Right renal cortex interstitium (tissue), 3 donors: ENCODE measurements around the gene RAB40B. TPM values are rescaled to one million over a fixed set of nuclear protein-coding genes. Genes with fewer than 3 reads are reported as not detected.
"Not testable (repeated sequence)": the region's sequence is repeated elsewhere in the genome, so short reads cannot be mapped to it uniquely, and the experiment has no call there.

Experiments
- DNase-seq, 3 donors: peaks; one replicate each; pipeline ENCODE4 v3.0.0-alpha.2; 2013; ENCODE audit warnings: low read depth in 3 of 3, low spot score in 2 of 3
- polyA plus RNA-seq, 3 donors: library from polyadenylated mRNA; unstranded; fragments of 120-200 nt; gene quantifications; one replicate each; pipeline ENCODE4 v1.2.1, GENCODE V29; 2013; ENCODE audit not compliant: insufficient read length in 3 of 3

The RAB40B gene
- polyA plus RNA-seq, 3 donors: 15.1 to 17.4 (median 17.2) TPM

- not testable (repeated sequence) for DNase-seq
These were observed 43.9 kb downstream of the RAB40B start for GRCh38 chr17:82654611-82655010.

GRCh38 chr17:82653651-82654528 lies 44.6 kb downstream of the RAB40B start:
- DNase-seq: no peak

GRCh38 chr17:82650723-82651122 lies 47.8 kb downstream of the RAB40B start:
- no peak for DNase-seq

- no peak for DNase-seq
These were observed 48.8 kb downstream of the RAB40B start for GRCh38 chr17:82649501-82650261.

GRCh38 chr17:82648742-82649331 lies 49.7 kb downstream of the RAB40B start:
- DNase-seq: no peak

GRCh38 chr17:82648165-82648668 lies 50.3 kb downstream of the RAB40B start, which contains the start of gene WDR45B:
Gene WDR45B (minus strand): TSS chr17:82648444. CDS start chr17:82648340, 104 bp downstream.
- DNase-seq: peak; percentile 79 to 90 (median 86)

- no peak for DNase-seq
These were observed 50.8 kb downstream of the RAB40B start for GRCh38 chr17:82647593-82648164.

GRCh38 chr17:82645516-82645915 lies 53.0 kb downstream of the RAB40B start:
- no peak for DNase-seq

- DNase-seq: no peak
These were observed 54.4 kb downstream of the RAB40B start for GRCh38 chr17:82644148-82644547.

- DNase-seq: no peak
These were observed 56.5 kb downstream of the RAB40B start for GRCh38 chr17:82642022-82642421.

GRCh38 chr17:82640036-82640435 lies 58.5 kb downstream of the RAB40B start:
- no peak for DNase-seq

- no peak for DNase-seq
These were observed 58.9 kb downstream of the RAB40B start for GRCh38 chr17:82639628-82640027.

GRCh38 chr17:82638183-82638773 lies 60.2 kb downstream of the RAB40B start:
- DNase-seq: no peak

GRCh38 chr17:82636626-82637598 lies 61.6 kb downstream of the RAB40B start:
- no peak for DNase-seq

GRCh38 chr17:82633343-82633742 lies 65.2 kb downstream of the RAB40B start:
- DNase-seq: no peak

GRCh38 chr17:82632451-82632850 lies 66.0 kb downstream of the RAB40B start:
- no peak for DNase-seq

GRCh38 chr17:82631544-82631943 lies 67.0 kb downstream of the RAB40B start:
- no peak for DNase-seq

GRCh38 chr17:82630212-82630611 lies 68.3 kb downstream of the RAB40B start:
- no peak for DNase-seq

- no peak for DNase-seq
These were observed 68.8 kb downstream of the RAB40B start for GRCh38 chr17:82629748-82630147.
